ENCODE measurements around the gene ZFP36. TPM values are rescaled to one million over a fixed set of nuclear protein-coding genes. Genes with fewer than 3 reads are reported as not detected.

The ZFP36 gene
- total and polyA plus RNA-seq, 2 donors (not counting 1 experiment from before 2014, with no cell fraction given), result 5.6 to 11.4 TPM

GRCh38 chr19:39390451-39390750, 16.2 kb upstream of the ZFP36 start:
- Histone ChIP-seq H3K4me3 (replicated peaks in 1 of 4; ENCODE audit: control extremely low read depth in 1 of 4, insufficient read depth in 1 of 4, low read depth in 3 of 4, low read length in 4 of 4) (peak overlapping the region; percentile 77 to 98 (median 92)), H3K9ac (ENCODE audit: insufficient read depth, low read length) (peak overlapping the region; percentile 98), H3K27me3 (ENCODE audit: control insufficient read depth, insufficient read depth, low read length) (no peaks in the 10 kb centered on the region), H3K9me3 (ENCODE audit: control insufficient read depth, insufficient read depth, low read depth, low read length) (no peaks in the 10 kb centered on the region), H3K4me1 (ENCODE audit: control insufficient read depth, extremely low read depth, insufficient read depth, low read length) (peaks cover 10% of the 10 kb centered on the region), H3K4me2 (ENCODE audit: extremely low read depth, insufficient read depth, low read length) (peak overlapping the region; percentile 98), H2AFZ (ENCODE audit: low read length) (no peak overlapping the region), H3K36me3 (ENCODE audit: control insufficient read depth, insufficient read depth, low read length) (peaks cover 31% of the 10 kb centered on the region), H3K79me2 (ENCODE audit: control insufficient read depth, insufficient read depth, low read length) (peaks cover 27% of the 10 kb centered on the region), H4K20me1 (ENCODE audit: control insufficient read depth, extremely low read depth, insufficient read depth, low read length) (no peaks in the 10 kb centered on the region), H3K27ac (ENCODE audit: insufficient read depth, low read length) (peak overlapping the region; percentile 99)
- peak in 1 of 2 donors; percentile 9 for DNase-seq (ENCODE audit: low read depth in 2 of 2)
- TF ChIP-seq CTCF (conservative IDR thresholded peaks at IDR 0.05 in 1 of 2, IDR thresholded peaks at IDR 0.05 in 1 of 2; ENCODE audit: low read depth in 1 of 2, low read length in 2 of 2), result no peak

- Histone ChIP-seq H3K9me3 (ENCODE audit: control insufficient read depth, insufficient read depth, low read depth, low read length) (no peaks in the 10 kb centered on the region), H3K4me2 (ENCODE audit: extremely low read depth, insufficient read depth, low read length) (peak within 1 kb of the TSS; percentile 98), H3K9ac (ENCODE audit: insufficient read depth, low read length) (peak within 1 kb of the TSS; percentile 98), H3K27ac (ENCODE audit: insufficient read depth, low read length) (peak within 1 kb of the TSS; percentile 99), H3K36me3 (ENCODE audit: control insufficient read depth, insufficient read depth, low read length) (peaks cover 29% of the 10 kb centered on the region), H3K27me3 (ENCODE audit: control insufficient read depth, insufficient read depth, low read length) (no peaks in the 10 kb centered on the region), H3K4me1 (ENCODE audit: control insufficient read depth, extremely low read depth, insufficient read depth, low read length) (peaks cover 10% of the 10 kb centered on the region), H2AFZ (ENCODE audit: low read length) (peak within 1 kb of the TSS; percentile 73), H4K20me1 (ENCODE audit: control insufficient read depth, extremely low read depth, insufficient read depth, low read length) (no peaks in the 10 kb centered on the region), H3K4me3 (replicated peaks in 1 of 4; ENCODE audit: control extremely low read depth in 1 of 4, insufficient read depth in 1 of 4, low read depth in 3 of 4, low read length in 4 of 4) (peak within 1 kb of the TSS; percentile 91 to 99 (median 96)), H3K79me2 (ENCODE audit: control insufficient read depth, insufficient read depth, low read length) (peaks cover 27% of the 10 kb centered on the region)
- DNase-seq (ENCODE audit: low read depth in 2 of 2), result peak; percentile 99 to 100
- no peak for TF ChIP-seq EZH2 (IDR thresholded peaks at IDR 0.05; ENCODE audit: low read length, missing control alignments)
- TF ChIP-seq CTCF (conservative IDR thresholded peaks at IDR 0.05 in 1 of 2, IDR thresholded peaks at IDR 0.05 in 1 of 2; ENCODE audit: low read depth in 1 of 2, low read length in 2 of 2), result no peak
Measured at GRCh38 chr19:39390751-39391437, 15.8 kb upstream of the ZFP36 start, which contains the start of the genes MED29 and PAF1. MED29 (plus strand) TSS chr19:39391378; CDS start chr19:39391423, 45 bp downstream. PAF1 (minus strand) TSS chr19:39391106; CDS start chr19:39390864, 242 bp downstream.

- H4K20me1 ChIP-seq (ENCODE audit: control insufficient read depth, extremely low read depth, insufficient read depth, low read length), result no peaks in the 10 kb centered on the region
- H3K9ac ChIP-seq (ENCODE audit: insufficient read depth, low read length), result peak overlapping the region; percentile 54
- peak; percentile 63 to 88 for DNase-seq (ENCODE audit: low read depth in 2 of 2)
- H3K79me2 ChIP-seq (ENCODE audit: control insufficient read depth, insufficient read depth, low read length), result peaks cover 2% of the 10 kb centered on the region
- H3K27me3 ChIP-seq (ENCODE audit: control insufficient read depth, insufficient read depth, low read length), result no peaks in the 10 kb centered on the region
- no peak overlapping the region for H2AFZ ChIP-seq (ENCODE audit: low read length)
- no peaks in the 10 kb centered on the region for H3K9me3 ChIP-seq (ENCODE audit: control insufficient read depth, insufficient read depth, low read depth, low read length)
- peaks cover 10% of the 10 kb centered on the region for H3K36me3 ChIP-seq (ENCODE audit: control insufficient read depth, insufficient read depth, low read length)
- peaks cover 28% of the 10 kb centered on the region for H3K4me1 ChIP-seq (ENCODE audit: control insufficient read depth, extremely low read depth, insufficient read depth, low read length)
- H3K27ac ChIP-seq (ENCODE audit: insufficient read depth, low read length), result peak overlapping the region; percentile 83
- no peak overlapping the region for H3K4me2 ChIP-seq (ENCODE audit: extremely low read depth, insufficient read depth, low read length)
- TF ChIP-seq CTCF (conservative IDR thresholded peaks at IDR 0.05 in 1 of 2, IDR thresholded peaks at IDR 0.05 in 1 of 2; ENCODE audit: low read depth in 1 of 2, low read length in 2 of 2) (peak; percentile 88 to 92), EZH2 (IDR thresholded peaks at IDR 0.05; ENCODE audit: low read length, missing control alignments) (no peak)
- H3K4me3 ChIP-seq (replicated peaks in 1 of 4; ENCODE audit: control extremely low read depth in 1 of 4, insufficient read depth in 1 of 4, low read depth in 3 of 4, low read length in 4 of 4), result peak overlapping the region in 1 of 4 experiments; percentile 1
Measured at GRCh38 chr19:39397360-39398296, 9.0 kb upstream of the ZFP36 start.

Data from fibroblast of lung (primary cell).